Measurements from ENCODE around the gene MS4A15. TPM values are rescaled to one million over a fixed set of nuclear protein-coding genes. Genes with fewer than 3 reads are reported as not detected.

MS4A15 gene
- total and polyA plus RNA-seq, 10 of the 15 experiments (the other 5 are each of a cell fraction or from before 2014, with no cell fraction given), result 0.05 to 0.84 (median 0.45) TPM

GRCh38 chr11:60754887-60755286 is 1.8 kb upstream of the MS4A15 start:
- H3K4me1 ChIP-seq (ENCODE audit: control insufficient read depth, insufficient read depth, low read length), result peaks cover 11% of the 10 kb centered on the region
- no peak overlapping the region for H2AFZ ChIP-seq (ENCODE audit: control insufficient read depth, low read depth, low read length)
- ATAC-seq, result no peak
- peak; percentile 54 for TF ChIP-seq ZBTB40 (IDR thresholded peaks at IDR 0.05; ENCODE audit: borderline replicate concordance)
- no peak for TF ChIP-seq TARDBP (IDR thresholded peaks at IDR 0.05; ENCODE audit: borderline replicate concordance)
- H3K36me3 ChIP-seq (ENCODE audit: control insufficient read depth in 2 of 2, insufficient read depth in 2 of 2, low read length in 1 of 2), result no peaks in the 10 kb centered on the region
- no peak for FAIRE-seq
- ChIA-PET CTCF (interaction anchor here (0.9 to 2.2 kb wide), 2 partner anchors 10 to 55 kb away, joined by 3 to 6 read pairs; partner anchors contain the start of gene MS4A8), SMC1A (ENCODE audit: uncharacterized antibody, unreplicated experiment) (interaction anchor here (2.0 kb wide), 1 partner anchor 8 kb away, joined by 8 read pairs; no protein-coding TSS in a partner anchor), POLR2A (no interaction called here), RAD21 (ENCODE audit: unreplicated experiment) (interaction anchor here (0.9 kb wide), 1 partner anchor 97 kb away, joined by 3 read pairs; no protein-coding TSS in a partner anchor)
- no peaks in the 10 kb centered on the region; the same call in 2 of the 3 replicates for H3K9me3 ChIP-seq (replicated peaks; ENCODE audit: control insufficient read depth, insufficient read depth, low read length)
- no peaks in the 10 kb centered on the region for H4K20me1 ChIP-seq (ENCODE audit: control insufficient read depth, insufficient read depth)
- intact Hi-C loops (cut with micrococcal nuclease; ENCODE audit: unreplicated experiment), result no loop called here
- no peak overlapping the region for H3K27ac ChIP-seq (ENCODE audit: control insufficient read depth, insufficient read depth)
- H3K79me2 ChIP-seq (ENCODE audit: control insufficient read depth, insufficient read depth, low read length), result no peaks in the 10 kb centered on the region
- WGBS (ENCODE audit: insufficient coverage, insufficient replicate concordance, low lambda C conversion rate, missing lambda C conversion rate), result 68% methylated on average over 6 of the region's 6 CpGs
- in situ Hi-C loops (cut with MboI), result loop anchor here (25.0 kb wide), 1 partner anchor 1568 kb away; no protein-coding TSS in a partner anchor
- BruUV-seq (replicated peaks), result no TSS peak
- no peaks in the 10 kb centered on the region; a peak in 1 of 4 replicates for H3K27me3 ChIP-seq (replicated peaks in 1 of 2; ENCODE audit: control insufficient read depth in 2 of 2, insufficient read depth in 2 of 2, low read length in 1 of 2)
- no peak overlapping the region for H3K4me2 ChIP-seq (ENCODE audit: control insufficient read depth, insufficient read depth)
- H3K4me3 ChIP-seq, result no peak overlapping the region
- no peak for DNase-seq (ENCODE audit: low read depth, low spot score)
- H3K9ac ChIP-seq (ENCODE audit: control insufficient read depth, insufficient read depth, low read length), result no peak overlapping the region

Measured in GM12878 (cell line).